Activated CD4-positive, alpha-beta T cell treated with anti-CD3 and anti-CD28 coated beads, Interleukin-2, Interleukin-6, amounts not matched to agents 100 ng/mL and 50 ng/mL, durations not matched to agents 16 hours and 8 hours (primary cell): Measurements from ENCODE around the gene TLL2.
A peak's percentile ranks its signal among the peaks of the same experiment; 100 is the strongest.

Source experiments
- DNase-seq: peaks from one replicate; pipeline ENCODE4 v3.0.0-alpha.2; 2020

The TLL2 gene

DNA sequence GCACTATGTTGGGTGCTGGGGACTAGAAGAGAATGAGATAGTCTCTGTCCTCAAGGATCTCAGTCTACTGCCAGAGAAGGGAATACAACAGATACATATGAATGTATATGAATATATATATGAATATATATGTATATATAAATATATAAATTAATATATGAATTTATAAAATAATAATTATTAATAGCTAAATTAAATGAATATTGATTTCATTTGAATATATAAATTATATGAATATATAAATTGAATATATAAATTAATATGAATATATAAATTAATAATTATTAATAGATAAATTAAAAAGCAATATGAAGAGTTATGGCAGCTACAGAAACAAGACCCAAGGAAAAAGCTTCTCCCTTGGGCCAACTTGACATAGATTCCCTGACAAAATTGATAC is 95.1 kb downstream of the TLL2 start:
- no peak for DNase-seq

DNA sequence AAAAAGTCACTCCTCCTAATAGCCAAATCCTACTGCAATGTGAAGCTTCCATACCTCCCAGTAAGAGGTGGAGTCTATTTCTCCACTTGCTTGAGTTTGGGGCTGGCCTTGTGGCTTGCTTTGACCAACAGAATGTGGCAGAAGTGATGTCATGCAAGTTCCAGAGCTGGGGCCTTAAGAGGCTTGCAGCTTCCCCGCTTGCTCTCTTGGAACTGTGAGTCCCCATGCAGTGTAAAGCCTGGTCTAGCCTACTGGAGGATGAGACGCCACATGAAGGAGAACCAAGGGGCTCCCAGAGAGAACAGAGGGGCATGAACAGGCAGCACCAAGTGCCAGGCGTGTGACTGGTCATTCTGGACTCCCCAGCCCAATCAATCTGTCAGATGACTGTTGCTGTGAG is 96.3 kb downstream of the TLL2 start:
- DNase-seq, result no peak

DNA sequence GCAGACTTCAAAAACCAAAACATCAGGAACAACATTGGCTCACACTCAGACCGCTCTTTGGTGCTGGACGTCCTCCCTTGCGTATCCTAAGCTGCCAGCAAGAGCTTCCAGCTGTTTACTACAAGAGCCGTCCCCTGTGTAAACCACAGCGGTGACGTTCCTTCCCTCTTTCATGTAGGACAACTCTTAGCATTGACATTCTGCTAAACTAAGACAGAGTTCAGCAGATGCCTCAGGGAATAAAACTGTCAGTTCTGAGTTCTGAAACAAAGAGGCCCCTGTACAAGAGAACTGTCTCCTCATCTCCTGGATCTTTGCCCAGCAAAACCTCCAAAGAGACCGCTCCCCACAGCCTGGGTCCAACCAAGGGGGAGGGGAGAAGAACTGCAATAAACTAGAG is 97.1 kb downstream of the TLL2 start:
- no peak for DNase-seq

DNA sequence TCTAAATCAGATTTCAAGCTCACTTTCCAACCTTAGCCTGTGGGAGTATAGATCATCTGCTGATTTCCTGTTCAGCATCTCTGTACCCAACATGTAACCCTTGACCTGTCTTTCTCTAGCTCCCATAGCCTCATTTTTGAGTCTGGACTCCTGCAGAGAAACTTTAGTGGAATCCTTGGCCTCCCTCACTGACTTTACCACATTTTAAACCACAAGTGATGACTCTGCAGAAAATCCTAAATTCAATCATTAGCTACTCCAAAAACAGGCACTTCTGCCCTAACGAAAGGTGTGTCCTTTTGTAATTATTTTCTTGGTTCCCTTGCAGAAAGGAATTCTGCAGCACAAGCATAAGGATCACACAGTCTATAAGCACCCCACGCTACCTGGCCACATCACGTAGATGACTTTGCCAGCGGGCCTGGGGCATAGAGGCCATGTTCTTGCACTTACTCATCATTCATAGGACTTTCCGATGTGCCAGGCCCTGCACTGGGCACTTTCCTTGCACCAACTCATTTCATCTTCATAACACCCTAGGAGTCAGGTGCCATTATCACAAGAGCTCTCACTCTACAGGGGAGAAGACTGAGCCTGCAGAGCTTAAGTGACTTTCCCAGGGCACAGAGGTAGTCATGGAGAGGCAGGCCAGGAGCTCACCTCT is 97.7 kb downstream of the TLL2 start:
- no peak for DNase-seq

DNA sequence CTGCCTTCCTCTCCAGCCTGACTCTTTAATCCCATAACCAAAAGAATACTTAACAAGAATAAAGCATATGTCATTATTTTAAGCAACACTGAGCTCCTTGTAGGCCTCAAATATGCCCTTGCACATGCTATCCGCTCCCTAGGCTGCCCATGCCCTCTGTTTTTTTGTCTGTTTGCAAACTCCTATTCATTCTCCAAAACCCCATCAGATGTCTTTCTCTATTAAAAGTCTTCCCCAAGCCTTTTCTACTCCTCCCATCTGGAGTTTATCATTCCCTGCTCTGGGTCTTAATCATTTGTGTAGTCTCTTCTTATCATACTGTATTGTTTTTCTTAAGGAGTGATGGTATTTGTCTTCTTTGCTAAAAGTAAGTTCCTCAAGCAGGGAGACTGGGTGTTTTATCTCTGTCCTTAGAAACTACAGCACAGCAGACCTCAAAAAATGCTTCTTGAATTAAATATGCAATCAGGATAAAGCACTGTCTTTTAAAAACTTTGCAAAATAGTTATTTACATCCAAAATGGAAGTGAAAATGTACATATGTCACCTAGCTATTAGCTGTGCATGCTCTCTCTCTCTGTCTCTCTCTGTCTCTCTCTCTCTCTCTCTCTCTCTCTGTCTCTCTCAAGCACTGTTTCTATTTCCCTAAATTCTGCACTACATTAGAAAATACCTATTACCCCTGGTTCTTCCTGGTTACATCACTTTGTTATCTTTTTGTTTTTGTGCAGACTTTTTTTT is 98.4 kb downstream of the TLL2 start:
- DNase-seq, result no peak

DNA sequence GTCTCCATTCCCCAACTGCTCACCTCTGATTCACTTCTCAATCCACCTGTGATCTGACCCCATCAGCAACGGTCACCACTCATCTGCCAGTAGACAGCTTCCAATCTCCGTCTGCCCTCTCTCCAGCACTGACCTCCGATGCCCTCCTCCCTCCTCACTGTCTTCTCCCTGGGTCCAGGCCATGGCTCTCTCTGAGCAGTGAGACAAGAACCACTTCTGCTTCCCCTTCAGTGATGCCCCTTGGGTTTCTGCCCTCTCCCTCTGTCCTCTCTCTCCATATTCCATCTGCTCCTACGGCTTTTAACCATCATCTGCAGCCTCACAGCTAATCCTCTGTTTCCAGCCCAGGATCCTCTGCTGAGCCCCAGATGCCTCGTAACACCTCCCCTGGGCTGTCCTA is 99.4 kb downstream of the TLL2 start:
- DNase-seq, result no peak

DNA sequence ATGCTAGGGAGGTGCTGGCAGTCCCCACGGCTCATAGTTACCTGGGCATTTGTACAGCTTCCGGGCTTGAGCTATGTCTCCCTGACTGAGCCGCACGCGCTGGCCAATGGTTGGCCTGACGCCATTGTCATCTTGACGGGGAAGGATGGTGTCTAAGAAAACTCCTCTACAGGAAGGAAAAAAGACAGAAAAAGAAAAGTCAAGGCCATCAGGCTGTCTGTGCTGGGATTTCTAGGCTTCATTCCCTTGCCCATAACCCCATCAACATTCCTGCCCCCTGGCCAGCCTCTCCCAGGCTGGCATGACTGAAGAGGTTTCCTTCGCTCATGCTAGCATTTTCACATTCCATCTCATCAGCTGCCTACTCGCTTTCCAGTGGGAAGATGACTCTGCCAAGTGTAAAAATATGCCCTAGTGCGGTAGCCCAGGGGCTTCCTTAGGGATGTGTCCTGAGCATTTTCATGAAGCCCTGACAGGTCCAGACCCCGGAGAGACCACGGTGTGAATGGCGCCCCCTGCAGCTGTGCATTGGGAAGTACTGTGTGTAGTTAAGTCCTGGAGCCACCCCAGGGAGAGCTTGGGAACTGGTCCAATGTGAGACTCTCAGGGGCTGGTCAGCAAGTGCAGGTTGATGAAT is 100.5 kb downstream of the TLL2 start:
- no peak for DNase-seq

DNA sequence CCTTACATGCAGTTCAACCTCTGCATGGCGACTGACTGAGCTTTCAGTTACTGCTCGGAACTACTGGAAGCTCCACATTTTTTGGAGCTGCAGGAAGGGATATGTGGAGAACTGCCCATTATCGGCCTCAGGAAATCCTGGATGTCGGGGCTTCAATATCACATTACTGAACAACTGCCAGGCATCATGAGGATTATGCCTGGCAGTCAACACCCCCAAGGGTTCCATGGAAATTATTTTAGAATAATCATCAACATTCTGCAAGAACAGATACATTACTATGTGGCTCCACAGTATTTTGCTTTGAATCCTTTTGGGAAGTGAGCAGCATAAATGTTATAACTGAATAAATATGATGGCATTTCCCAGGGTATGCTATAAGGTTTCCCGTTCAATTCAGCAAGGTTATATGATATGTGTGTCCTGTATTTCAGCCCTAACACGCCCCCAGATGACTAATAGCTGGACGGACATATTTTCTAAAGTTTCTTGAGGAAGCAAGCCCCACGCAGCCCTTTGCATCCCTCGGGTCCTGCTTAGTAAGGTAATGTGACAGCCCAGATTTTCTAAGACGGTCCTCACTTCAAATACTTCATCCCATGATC is 101.9 kb downstream of the TLL2 start:
- DNase-seq, result no peak

DNA sequence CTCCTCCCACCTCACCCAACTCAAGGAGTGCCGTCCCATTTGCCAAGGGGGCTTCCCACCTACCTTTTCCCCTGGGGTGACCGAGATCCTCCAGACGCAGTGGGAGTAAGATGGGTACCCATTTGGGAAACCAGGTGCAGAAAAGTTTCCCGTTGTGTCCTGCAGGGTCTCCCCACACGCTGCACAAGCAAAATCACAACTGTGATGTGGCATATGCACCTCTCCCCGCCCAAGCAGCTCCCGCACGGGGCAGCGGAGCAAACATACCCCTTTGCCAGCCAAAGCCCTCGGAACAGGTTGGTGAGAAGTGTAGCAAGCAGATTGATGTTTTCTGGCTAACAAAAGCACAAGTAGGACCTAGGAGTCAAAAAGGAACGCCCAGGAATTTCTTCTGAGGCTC is 103.4 kb downstream of the TLL2 start:
- DNase-seq, result no peak

DNA sequence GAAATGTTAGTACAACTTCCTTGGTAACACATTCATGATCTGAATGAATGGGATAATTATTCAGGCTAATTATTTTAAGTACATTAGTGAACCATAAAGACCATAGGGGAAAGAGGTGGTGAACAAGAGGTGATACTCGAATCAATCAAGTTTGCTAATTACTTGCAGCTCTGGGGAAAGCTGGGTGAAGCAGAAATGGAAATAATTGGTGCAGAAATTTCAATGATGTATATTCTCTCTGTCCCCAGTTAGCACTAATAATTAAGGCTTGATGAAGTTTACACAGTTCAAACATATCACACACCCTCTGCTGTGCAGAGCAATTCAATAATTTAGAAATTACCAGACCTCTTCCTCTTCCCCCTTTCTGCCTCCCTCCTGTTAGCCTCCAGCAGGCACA is 105.5 kb downstream of the TLL2 start:
- no peak for DNase-seq

DNA sequence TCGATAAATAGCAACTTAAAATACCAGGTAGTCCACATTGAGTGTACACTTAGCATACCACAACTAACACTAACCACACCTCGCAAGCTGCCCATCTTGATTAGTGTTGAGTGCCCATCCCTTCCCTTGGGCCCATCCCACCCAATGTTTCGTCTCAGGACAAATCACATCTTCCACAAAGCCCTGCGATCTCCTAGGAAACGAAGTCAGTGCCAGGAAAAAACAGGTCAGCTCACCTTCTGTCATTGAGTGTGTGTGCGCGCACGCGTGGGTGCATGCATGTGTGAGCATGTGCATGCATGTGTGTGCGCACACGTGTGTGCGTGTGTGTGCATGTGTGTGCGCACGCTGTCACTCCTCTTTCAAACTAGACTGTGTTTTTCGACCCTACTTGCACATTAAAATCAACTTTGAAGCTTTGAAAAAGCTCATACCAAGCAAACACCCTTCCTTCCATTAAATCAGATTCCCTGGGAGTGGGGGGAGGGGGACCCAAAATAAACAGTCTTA is 106.1 kb downstream of the TLL2 start:
- no peak for DNase-seq

DNA sequence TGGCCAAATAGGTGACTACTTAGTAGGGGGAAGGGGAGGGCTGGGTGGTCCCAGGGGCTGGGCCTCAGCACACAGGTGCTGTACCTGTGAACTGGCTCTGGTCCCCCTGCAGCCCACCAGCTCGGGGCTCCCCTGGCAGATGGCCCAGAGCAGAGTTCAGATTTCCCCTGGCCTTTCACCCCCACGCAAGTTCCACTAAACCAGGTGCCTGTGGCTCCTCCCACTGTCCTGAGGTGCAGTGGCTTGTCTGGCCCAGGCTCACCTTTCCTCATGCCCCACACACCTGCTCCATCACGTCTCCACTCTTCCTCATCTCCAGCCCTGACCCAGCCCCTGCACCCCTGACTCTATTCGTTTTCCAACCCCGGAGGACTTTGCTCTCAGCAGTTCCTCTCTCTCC is 107.6 kb downstream of the TLL2 start:
- no peak for DNase-seq

DNA sequence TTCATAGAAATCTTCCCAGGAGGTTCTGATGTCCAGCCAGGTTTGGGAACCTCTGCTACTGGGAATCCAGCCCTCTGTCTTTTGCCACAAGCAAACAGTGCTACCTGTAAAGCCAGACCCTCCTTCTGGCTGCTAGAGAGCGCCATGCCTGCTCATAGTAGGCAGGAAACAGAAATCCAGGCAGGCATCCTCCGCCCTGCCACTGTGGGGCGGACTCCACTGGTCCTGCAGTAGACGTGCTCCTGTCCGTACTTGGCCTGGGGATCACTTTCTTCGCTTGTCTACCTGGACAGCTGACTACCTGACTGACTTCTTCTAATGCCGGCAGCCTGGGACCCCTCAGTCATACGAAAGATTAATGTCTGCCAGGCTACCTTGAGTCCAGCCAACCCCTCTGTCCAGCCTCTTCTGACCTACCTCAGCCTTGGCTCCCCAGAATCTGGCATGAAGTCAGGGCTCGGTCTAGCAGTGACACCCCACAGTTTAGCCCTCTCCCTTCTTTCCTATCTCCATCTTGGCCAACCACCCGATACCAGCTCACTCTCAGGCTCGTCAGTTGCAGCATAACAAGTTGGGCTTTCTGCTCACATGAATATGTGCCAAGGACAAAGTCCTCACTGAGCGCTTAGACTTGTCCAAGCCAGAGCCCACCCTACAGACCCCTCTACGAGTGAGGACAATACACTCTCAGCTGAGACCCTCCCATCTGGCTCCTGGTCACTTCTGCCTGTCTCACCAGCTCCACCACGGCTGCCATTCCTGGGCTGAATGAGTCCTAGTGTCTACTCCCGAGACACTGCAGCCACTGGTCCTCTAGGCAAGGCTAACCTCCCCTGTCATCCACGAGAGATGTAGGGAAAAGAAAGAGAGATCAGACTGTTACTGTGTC is 111.1 kb downstream of the TLL2 start:
- no peak for DNase-seq

DNA sequence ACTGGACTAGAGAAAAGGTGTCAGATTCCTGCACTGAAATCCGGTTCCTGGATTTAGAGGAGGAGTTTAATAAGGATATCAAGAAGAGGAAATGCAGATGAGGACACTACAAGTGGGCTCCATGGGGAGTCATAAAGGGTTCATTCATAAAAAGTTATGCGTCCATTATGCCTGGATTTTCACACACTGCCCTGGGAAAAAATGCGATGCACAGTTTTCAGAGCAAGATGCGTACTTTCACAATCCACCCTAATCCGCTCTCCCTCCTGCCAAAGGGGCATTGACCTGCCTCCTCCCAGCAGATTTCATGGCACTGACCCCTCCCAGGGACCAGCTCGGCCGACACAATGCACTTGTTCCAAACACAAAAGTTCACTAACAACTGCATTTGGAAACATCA is 112.7 kb downstream of the TLL2 start:
- no peak for DNase-seq

DNA sequence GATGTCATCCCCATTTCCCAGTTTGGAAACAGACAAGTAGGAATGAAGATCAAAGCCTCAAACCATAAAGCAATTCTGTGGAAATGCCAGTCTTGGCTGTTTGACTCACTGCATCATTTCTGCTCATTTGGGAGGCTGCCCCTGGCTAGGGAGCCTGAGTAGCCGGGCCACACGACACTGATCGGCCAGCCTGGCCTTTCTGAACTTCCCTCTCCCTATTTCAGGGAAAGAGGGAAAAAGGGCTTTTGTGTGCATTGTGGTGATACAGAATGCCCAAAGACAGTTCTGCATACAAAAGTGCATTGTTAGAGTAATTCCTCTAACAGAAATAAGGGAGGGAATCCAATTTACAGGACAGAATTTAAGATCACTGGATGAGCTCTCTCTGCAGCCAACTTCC is 113.3 kb downstream of the TLL2 start:
- no peak for DNase-seq

DNA sequence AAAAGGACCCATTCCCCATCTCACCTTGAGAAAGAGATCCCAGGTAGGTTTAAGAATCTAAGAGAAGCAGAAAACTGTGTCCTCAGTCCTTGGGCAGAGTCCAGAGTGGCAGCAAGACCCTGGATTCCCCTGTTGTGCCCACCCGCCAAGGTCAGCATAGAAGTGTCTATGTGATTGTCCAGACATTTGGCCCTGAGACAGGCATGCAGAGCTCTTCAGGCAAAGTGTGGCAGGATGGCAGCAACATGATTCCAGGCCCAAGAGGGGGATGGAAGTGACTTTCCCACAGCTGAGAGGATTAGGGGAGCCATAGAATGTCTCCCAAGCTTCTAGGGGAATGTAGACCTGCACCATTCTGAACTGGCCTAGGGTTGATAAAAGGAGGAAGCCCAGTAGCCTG is 115.8 kb downstream of the TLL2 start:
- DNase-seq, result no peak

DNA sequence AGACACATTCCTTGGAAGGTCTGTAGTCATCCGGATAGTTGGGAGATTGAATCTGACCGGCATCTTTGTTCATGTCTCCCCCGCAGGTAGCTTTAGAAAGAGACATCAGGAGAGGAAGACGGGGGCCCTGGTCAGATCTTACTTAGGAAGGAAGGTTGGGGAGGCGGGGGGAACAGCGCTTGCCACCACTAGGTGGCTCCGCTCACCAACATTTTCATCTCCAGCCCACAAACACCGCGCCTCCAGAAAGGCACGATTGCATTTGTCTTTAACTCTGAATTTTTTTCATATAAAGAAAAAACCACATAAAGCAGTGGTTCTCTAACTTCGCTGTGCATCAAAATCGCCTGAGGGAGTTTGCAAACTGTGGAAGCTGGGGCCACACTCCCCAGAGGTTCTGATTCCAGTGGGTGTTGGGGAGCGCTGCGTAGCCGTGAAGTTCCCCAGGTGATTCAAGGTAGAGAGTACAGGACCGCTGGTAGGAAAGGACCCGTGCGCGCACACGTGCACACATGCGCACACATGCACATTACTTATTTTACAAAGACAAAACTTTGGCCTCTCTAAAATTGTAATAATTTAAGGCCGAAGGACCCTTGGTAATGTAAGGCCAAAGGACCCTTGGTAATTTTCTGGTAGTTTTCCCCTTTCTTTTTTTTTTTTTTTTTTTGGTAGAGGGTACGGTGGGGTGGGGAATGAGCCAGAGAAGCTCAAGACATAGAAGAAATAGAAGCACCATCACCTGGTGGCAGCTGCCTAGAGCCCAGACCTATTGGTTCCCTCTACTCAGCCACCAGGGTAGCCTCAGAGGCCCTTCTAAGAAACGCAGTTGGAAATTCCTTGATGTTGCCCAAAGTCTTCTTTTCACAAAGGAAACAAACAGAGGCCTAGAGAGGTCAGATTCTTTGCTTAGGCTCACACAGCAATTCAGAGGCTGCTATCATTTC is 117.5 kb downstream of the TLL2 start:
- DNase-seq, result peak; percentile 66

DNA sequence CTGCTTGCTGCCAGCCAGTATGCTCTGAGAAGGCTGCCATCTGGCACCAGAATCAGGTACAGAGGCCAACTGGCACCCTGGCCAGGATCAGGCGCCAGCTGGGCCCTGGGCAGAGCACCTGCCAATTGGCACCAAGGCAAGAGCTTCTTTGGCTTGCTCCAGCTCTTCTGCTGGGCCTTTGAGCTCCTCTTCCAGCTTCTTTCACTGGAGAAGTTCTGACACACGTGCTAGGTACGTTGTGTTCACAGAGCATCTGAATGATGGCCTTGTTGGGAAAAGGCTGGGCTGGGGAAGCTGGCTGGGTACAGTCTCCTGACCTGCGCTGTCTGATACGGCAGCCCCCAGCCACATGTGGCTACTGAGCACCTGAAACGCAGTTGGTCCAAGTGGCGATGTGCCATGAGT is 123.3 kb downstream of the TLL2 start:
- DNase-seq, result no peak

DNA sequence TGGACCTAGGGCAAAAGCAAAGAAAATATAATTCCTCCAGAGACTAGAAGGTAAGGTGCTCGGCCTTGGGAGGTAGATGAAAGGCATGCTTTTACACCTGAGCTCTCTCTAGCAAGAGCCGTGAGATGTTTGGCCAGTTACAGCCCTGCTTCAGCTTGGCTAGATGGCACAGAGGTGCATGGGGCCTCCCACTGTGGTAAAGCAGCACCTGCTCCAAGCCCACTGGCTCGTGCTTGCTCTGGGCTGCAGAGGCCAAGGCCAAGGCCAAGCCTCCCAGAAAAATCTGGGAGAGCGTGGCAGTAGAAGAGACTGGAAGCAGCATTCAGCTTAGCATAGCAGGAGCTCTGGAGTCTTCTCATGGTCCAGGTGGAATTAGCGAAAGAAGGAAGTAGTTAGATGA is 123.9 kb downstream of the TLL2 start:
- no peak for DNase-seq

DNA sequence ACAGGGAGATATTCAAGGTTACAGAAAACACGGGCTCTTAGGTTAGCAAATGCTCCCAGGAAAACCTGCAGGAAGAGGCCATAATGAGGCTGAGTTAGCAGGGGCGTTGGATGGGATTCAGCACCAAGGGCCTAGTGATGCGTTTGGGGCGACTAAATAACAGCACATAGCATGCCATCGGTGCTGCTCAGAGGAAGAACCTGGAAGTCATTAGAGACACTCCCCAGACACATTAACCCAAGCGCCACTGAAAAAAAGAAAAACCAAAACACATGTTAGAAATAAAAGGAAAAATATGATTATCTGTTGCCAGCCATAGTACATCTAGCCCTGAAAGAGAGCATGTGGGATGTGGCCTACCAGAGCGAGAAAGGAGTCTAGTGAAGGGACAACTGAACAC is 126.1 kb downstream of the TLL2 start:
- no peak for DNase-seq

DNA sequence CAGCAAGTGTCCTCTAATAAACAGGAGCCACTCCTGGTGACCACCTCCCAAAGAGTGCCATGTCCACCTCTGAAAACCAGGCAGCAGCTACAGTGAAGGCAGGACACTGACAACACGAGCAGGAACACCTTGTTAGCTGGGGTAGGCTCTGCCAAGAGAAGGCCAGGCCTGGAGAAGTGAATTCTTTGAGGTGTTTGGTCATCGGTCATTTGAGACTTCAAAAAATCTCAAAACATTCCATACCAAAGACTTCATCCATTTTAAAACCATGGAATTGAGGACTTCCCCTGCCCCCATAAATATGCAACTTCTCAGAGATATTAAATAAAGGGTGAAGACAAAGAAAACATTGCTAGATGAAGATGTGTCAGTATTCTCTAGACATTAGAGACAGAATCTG is 126.6 kb downstream of the TLL2 start:
- no peak for DNase-seq

DNA sequence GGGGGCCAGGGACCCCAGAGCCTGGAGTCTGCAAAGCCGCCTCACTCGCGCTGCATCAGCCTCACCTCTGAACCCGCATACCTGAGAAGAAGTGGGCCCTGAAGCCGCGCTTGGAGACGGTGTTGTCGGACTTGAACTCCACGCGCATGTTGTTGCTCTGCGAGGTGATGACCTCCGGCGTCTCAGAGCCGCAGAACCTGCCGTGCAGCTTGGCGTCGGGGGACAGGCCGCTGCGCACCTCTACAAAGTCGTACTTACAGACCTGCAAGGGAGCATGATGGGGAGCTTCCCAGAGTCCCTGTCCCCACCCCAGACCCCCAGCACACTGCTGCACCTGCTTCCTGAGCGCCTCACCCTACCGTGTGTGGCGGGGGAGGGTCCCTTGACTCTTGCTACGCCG is 129.2 kb downstream of the TLL2 start:
- DNase-seq, result no peak
